ENCODE measurements around the gene ATXN1. TPM values are rescaled to one million over a fixed set of nuclear protein-coding genes. Genes with fewer than 3 reads are reported as not detected.

Gene ATXN1
- total RNA-seq, 1 experiment from 2014 or later: 8.1 TPM

- TF ChIP-seq AFF4 (CRISPR knock-in tag; IDR thresholded peaks at IDR 0.05; ENCODE audit: borderline replicate concordance): no peak
- TF ChIP-seq TEAD1 (CRISPR knock-in tag; IDR thresholded peaks at IDR 0.05): no peak
- TF ChIP-seq IRF1 (CRISPR knock-in tag; IDR thresholded peaks at IDR 0.05): no peak
- TF ChIP-seq FOXP1 (CRISPR knock-in tag; IDR thresholded peaks at IDR 0.05; ENCODE audit: borderline replicate concordance): no peak
- no peak for TF ChIP-seq HMGXB4 (CRISPR knock-in tag; IDR thresholded peaks at IDR 0.05)
These were observed 141.5 kb downstream of the ATXN1 start (continued) for GRCh38 chr6:16619777-16620176.

- Mint-ChIP-seq H3K4me1 (peaks cover 4% of the 10 kb centered on the region; the same call in 1 of the 2 replicates), H3K4me3 (no peak overlapping the region), H3K9me3 (no peaks in the 10 kb centered on the region), H3K36me3 (no peaks in the 10 kb centered on the region), H3K27me3 (ENCODE audit: low read depth) (no peaks in the 10 kb centered on the region), H3K27ac (no peak overlapping the region)
- ATAC-seq: no peak
- ChIA-PET POLR2A (no interaction called here), CTCF (interaction anchor here (0.7 kb wide), 1 partner anchor 1444 kb away, joined by 3 read pairs; no protein-coding TSS in a partner anchor)
- no peak for DNase-seq (ENCODE audit: low spot score)
- TF ChIP-seq RORB (CRISPR knock-in tag; IDR thresholded peaks at IDR 0.05) (no peak), ELF4 (CRISPR knock-in tag; IDR thresholded peaks at IDR 0.05; ENCODE audit: low read depth) (no peak), ZBTB43 (CRISPR knock-in tag; IDR thresholded peaks at IDR 0.05) (no peak), CTCF (IDR thresholded peaks at IDR 0.05) (no peak), MXD4 (CRISPR knock-in tag; IDR thresholded peaks at IDR 0.05; ENCODE audit: borderline replicate concordance) (no peak), ZNF425 (CRISPR knock-in tag; conservative IDR thresholded peaks at IDR 0.05) (no peak), HMGXB4 (CRISPR knock-in tag; IDR thresholded peaks at IDR 0.05) (no peak), ZNF263 (CRISPR knock-in tag; IDR thresholded peaks at IDR 0.05; ENCODE audit: low read depth) (no peak), NFE2L1 (CRISPR knock-in tag; IDR thresholded peaks at IDR 0.05) (no peak), CREM (CRISPR knock-in tag; IDR thresholded peaks at IDR 0.05) (no peak), CBFB (CRISPR knock-in tag; IDR thresholded peaks at IDR 0.05; ENCODE audit: low read depth) (no peak), STAT6 (CRISPR knock-in tag; conservative IDR thresholded peaks at IDR 0.05; ENCODE audit: low read depth) (no peak), ZNF317 (CRISPR knock-in tag; IDR thresholded peaks at IDR 0.05; ENCODE audit: borderline replicate concordance, low read depth) (no peak), ERG (CRISPR knock-in tag; IDR thresholded peaks at IDR 0.05) (no peak)
These were observed 142.3 kb downstream of the ATXN1 start for GRCh38 chr6:16618962-16619361.

All from WTC11 (cell line).